ENCODE data around the gene OR3A1. TPM values are rescaled to one million over a fixed set of nuclear protein-coding genes. Genes with fewer than 3 reads are reported as not detected.

Gene OR3A1
- total and polyA plus RNA-seq, 2 donors (not counting 3 experiments of a cell fraction or from before 2014, with no cell fraction given): not detected

DNA sequence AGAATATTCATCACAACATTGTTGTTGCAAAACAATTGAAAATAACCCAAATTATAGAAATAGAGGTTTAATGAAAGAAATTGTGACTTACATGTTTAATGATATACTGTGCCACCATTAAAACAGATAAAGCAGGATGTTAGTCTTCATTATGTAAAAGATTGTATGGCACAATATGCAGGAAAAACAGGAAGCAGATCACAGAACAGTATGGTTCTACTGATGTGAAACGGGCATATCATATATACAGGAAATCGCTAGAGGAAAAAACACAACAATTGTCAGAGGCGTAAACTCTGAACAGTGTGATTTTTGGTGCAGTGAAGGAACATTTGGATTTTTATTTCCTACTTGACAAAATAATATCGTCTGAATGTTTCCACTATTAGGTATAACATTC is 22.0 kb downstream of the OR3A1 start:
- Histone ChIP-seq H3K9ac (replicated peaks; ENCODE audit: extremely low read depth, insufficient read depth, low read length) (no peak overlapping the region), H3K9me1 (replicated peaks; ENCODE audit: control insufficient read depth, extremely low read depth, insufficient read depth, low read length) (no peaks in the 10 kb centered on the region), H3K36me3 (ENCODE audit: control insufficient read depth in 2 of 2, extremely low read depth in 1 of 2, insufficient read depth in 2 of 2, low read length in 2 of 2) (no peaks in the 10 kb centered on the region), H3K9me3 (replicated peaks; ENCODE audit: control insufficient read depth, insufficient read depth, low read length) (no peaks in the 10 kb centered on the region), H4K20me1 (replicated peaks; ENCODE audit: control insufficient read depth, extremely low read depth, insufficient read depth, low read length) (no peaks in the 10 kb centered on the region), H3K27me3 (ENCODE audit: control insufficient read depth in 2 of 2, insufficient read depth in 2 of 2, low read length in 2 of 2) (no peaks in the 10 kb centered on the region), H3K4me3 (replicated peaks in 1 of 3; ENCODE audit: insufficient read depth in 1 of 3, low read depth in 1 of 3, low read length in 3 of 3) (no peak overlapping the region), H3K4me2 (ENCODE audit: insufficient read depth, low read length) (no peak overlapping the region), H3K27ac (ENCODE audit: insufficient read depth, low read depth, low read length) (no peak overlapping the region), H3K4me1 (ENCODE audit: control insufficient read depth, extremely low read depth, insufficient read depth, low read length) (no peaks in the 10 kb centered on the region), H3K79me2 (ENCODE audit: control insufficient read depth, insufficient read depth, low read length) (no peaks in the 10 kb centered on the region), H2AFZ (ENCODE audit: low read depth, low read length) (no peak overlapping the region)
- no TSS peak for BruUV-seq (replicated peaks)
- DNase-seq (ENCODE audit: low read depth, low spot score) (no peak), FAIRE-seq (no peak)
- CTCF ChIA-PET: no interaction called here
- POLR2A ChIA-PET: no interaction called here
- dilution Hi-C loops (cut with MboI; ENCODE audit: extremely low pct_ligation_motif_present, low sequenced_read_pairs): no loop called here
- TF ChIP-seq FOS (IDR thresholded peaks at IDR 0.05; ENCODE audit: borderline replicate concordance, insufficient read depth, low read length) (no peak), JUN (IDR thresholded peaks at IDR 0.05; ENCODE audit: borderline replicate concordance, insufficient read depth, insufficient read length, low read depth) (no peak), EZH2 (IDR thresholded peaks at IDR 0.05; ENCODE audit: borderline replicate concordance, low read depth, low read length, severe bottlenecking) (no peak), GATA2 (IDR thresholded peaks at IDR 0.05; ENCODE audit: insufficient read depth, insufficient read length, low read depth, low read length) (no peak), POLR2AphosphoS5 (IDR thresholded peaks at IDR 0.05; ENCODE audit: insufficient read depth, low read depth, low read length) (no peak), MYC (IDR thresholded peaks at IDR 0.05; ENCODE audit: low read depth, low read length) (no peak), POLR2A (IDR thresholded peaks at IDR 0.05; ENCODE audit: low read depth, low read length) (no peak)
- TF ChIP-seq, protein P1, sequence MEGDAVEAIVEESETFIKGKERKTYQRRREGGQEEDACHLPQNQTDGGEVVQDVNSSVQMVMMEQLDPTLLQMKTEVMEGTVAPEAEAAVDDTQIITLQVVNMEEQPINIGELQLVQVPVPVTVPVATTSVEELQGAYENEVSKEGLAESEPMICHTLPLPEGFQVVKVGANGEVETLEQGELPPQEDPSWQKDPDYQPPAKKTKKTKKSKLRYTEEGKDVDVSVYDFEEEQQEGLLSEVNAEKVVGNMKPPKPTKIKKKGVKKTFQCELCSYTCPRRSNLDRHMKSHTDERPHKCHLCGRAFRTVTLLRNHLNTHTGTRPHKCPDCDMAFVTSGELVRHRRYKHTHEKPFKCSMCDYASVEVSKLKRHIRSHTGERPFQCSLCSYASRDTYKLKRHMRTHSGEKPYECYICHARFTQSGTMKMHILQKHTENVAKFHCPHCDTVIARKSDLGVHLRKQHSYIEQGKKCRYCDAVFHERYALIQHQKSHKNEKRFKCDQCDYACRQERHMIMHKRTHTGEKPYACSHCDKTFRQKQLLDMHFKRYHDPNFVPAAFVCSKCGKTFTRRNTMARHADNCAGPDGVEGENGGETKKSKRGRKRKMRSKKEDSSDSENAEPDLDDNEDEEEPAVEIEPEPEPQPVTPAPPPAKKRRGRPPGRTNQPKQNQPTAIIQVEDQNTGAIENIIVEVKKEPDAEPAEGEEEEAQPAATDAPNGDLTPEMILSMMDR (IDR thresholded peaks at IDR 0.05; ENCODE audit: extremely low read depth in 1 of 2, insufficient read depth in 1 of 2, low read depth in 1 of 2, low read length in 2 of 2): no peak
- TF ChIP-seq, protein P2, sequence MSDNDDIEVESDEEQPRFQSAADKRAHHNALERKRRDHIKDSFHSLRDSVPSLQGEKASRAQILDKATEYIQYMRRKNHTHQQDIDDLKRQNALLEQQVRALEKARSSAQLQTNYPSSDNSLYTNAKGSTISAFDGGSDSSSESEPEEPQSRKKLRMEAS (IDR thresholded peaks at IDR 0.05; ENCODE audit: insufficient read depth, insufficient read length): no peak
- intact Hi-C loops (cut with micrococcal nuclease): no loop called here
